ENCODE data around the gene ICAM5. TPM values are rescaled to one million over a fixed set of nuclear protein-coding genes. Genes with fewer than 3 reads are reported as not detected.
A peak's percentile ranks its signal among the peaks of the same experiment; 100 is the strongest.

The ICAM5 gene
- total and polyA plus RNA-seq, 2 donors from 2014 or later = 0.34 to 2.9 TPM

DNA sequence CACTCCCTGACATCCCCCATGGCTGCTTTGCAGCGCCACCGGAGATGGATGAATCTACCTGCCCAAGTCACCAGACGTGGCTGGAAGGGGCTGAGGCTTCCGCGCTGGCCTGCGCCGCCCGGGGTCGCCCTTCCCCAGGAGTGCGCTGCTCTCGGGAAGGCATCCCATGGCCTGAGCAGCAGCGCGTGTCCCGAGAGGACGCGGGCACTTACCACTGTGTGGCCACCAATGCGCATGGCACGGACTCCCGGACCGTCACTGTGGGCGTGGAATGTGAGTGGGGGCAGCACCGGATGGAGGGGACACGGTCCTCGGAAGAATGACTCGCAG, 4.6 kb downstream of the ICAM5 start:
- no peak for TF ChIP-seq CTCF (IDR thresholded peaks at IDR 0.05; ENCODE audit: borderline replicate concordance, extremely low read depth, insufficient read depth)
- H3K27me3 ChIP-seq (ENCODE audit: control insufficient read depth, insufficient read depth, low read length) = peaks cover 46% of the 10 kb centered on the region
- no peak for FAIRE-seq
- intact Hi-C loops (cut with DNase I) = no loop called here
- H3K9me3 ChIP-seq (ENCODE audit: control insufficient read depth in 2 of 3, insufficient read depth in 1 of 3, low read length in 3 of 3) = no peaks in the 10 kb centered on the region
- peak in 2 of 5 donors; percentile 27 to 46 for DNase-seq
- no peak overlapping the region for H3K27ac ChIP-seq (ENCODE audit: low read depth in 2 of 2, low read length in 2 of 2)
- H3K4me3 ChIP-seq (ENCODE audit: low read length in 3 of 3) = no peak overlapping the region
- H3K9ac ChIP-seq (ENCODE audit: low read length in 3 of 3) = no peak overlapping the region
- no peaks in the 10 kb centered on the region for H3K36me3 ChIP-seq (ENCODE audit: control insufficient read depth in 2 of 3, insufficient read depth in 3 of 3, low read length in 3 of 3)
- peaks cover 0 to 36% (median 3%) of the 10 kb centered on the region in 3 donors for H3K4me1 ChIP-seq (ENCODE audit: control insufficient read depth in 2 of 3, insufficient read depth in 2 of 3, low read depth in 1 of 3, low read length in 3 of 3)

GRCh38 chr19:10295305-10295846, 5.6 kb downstream of the ICAM5 start:
- intact Hi-C loops (cut with DNase I) = no loop called here
- FAIRE-seq (no peak), DNase-seq (peak in 1 of 5 donors; percentile 26)
- H3K4me3 ChIP-seq (ENCODE audit: low read length in 3 of 3) = no peak overlapping the region
- TF ChIP-seq CTCF (IDR thresholded peaks at IDR 0.05; ENCODE audit: borderline replicate concordance, extremely low read depth, insufficient read depth) = no peak
- H3K36me3 ChIP-seq (ENCODE audit: control insufficient read depth in 2 of 3, insufficient read depth in 3 of 3, low read length in 3 of 3) = no peaks in the 10 kb centered on the region
- H3K4me1 ChIP-seq (ENCODE audit: control insufficient read depth in 2 of 3, insufficient read depth in 2 of 3, low read depth in 1 of 3, low read length in 3 of 3) = peaks cover 0 to 36% (median 3%) of the 10 kb centered on the region in 3 donors
- no peaks in the 10 kb centered on the region for H3K9me3 ChIP-seq (ENCODE audit: control insufficient read depth in 2 of 3, insufficient read depth in 1 of 3, low read length in 3 of 3)
- no peak overlapping the region for H3K9ac ChIP-seq (ENCODE audit: low read length in 3 of 3)
- no peak overlapping the region for H3K27ac ChIP-seq (ENCODE audit: low read depth in 2 of 2, low read length in 2 of 2)
- peaks cover 44% of the 10 kb centered on the region for H3K27me3 ChIP-seq (ENCODE audit: control insufficient read depth, insufficient read depth, low read length)

GRCh38 chr19:10295847-10296591, 6.3 kb downstream of the ICAM5 start:
- DNase-seq (peak in 1 of 5 donors; percentile 36), FAIRE-seq (no peak)
- TF ChIP-seq CTCF (IDR thresholded peaks at IDR 0.05; ENCODE audit: borderline replicate concordance, extremely low read depth, insufficient read depth) = no peak
- no peak overlapping the region for H3K27ac ChIP-seq (ENCODE audit: low read depth in 2 of 2, low read length in 2 of 2)
- no peaks in the 10 kb centered on the region for H3K9me3 ChIP-seq (ENCODE audit: control insufficient read depth in 2 of 3, insufficient read depth in 1 of 3, low read length in 3 of 3)
- no peaks in the 10 kb centered on the region for H3K36me3 ChIP-seq (ENCODE audit: control insufficient read depth in 2 of 3, insufficient read depth in 3 of 3, low read length in 3 of 3)
- peaks cover 0 to 29% (median 3%) of the 10 kb centered on the region in 3 donors for H3K4me1 ChIP-seq (ENCODE audit: control insufficient read depth in 2 of 3, insufficient read depth in 2 of 3, low read depth in 1 of 3, low read length in 3 of 3)
- intact Hi-C loops (cut with DNase I) = no loop called here
- peaks cover 42% of the 10 kb centered on the region for H3K27me3 ChIP-seq (ENCODE audit: control insufficient read depth, insufficient read depth, low read length)
- H3K9ac ChIP-seq (ENCODE audit: low read length in 3 of 3) = no peak overlapping the region
- no peak overlapping the region for H3K4me3 ChIP-seq (ENCODE audit: low read length in 3 of 3)
